NCI-H146 treated with DMSO at 0.1 percent for 48 hours (cell line): ENCODE measurements around the gene ARHGAP45.
A peak's percentile ranks its signal among the peaks of the same experiment; 100 is the strongest.

ENCODE experiments used
- DNase-seq: peaks from one replicate; lab custom pipeline; 2025; ENCODE audit not compliant: unreplicated experiment; lab: John Stamatoyannopoulos, UW

ARHGAP45 gene

DNA sequence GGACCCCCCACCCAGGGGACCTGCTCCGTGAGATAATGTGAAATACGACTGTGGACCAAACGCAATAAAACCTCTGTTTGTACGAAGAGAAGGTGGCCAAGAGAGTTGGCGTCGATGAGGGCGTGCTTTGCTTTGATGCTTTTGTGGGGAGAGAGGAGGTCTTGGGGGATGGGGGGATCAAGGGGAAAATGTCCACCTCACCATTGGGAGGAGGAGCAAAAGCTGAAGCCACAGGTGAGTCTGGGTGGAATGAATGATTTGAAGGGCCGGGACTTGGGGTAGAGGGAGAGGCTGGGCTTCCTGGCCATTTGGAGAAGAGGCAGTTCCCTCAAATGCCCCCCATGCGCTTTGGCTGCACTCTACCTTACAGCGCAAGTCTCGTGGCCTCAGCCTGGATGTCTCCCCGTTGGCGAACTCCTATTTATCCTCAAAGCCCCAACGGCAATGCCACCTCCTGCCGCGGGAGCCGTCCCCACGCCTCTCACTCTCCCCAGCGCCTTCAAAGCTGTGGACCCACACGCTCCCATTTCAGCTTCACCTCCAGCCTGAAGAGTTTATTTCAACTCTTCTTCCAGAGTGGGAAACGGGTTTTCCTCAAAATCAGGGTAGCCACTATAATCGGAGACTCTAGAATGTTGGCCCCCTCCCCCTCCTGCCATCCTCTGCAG is 27.9 kb upstream of the ARHGAP45 start:
- DNase-seq = no peak

DNA sequence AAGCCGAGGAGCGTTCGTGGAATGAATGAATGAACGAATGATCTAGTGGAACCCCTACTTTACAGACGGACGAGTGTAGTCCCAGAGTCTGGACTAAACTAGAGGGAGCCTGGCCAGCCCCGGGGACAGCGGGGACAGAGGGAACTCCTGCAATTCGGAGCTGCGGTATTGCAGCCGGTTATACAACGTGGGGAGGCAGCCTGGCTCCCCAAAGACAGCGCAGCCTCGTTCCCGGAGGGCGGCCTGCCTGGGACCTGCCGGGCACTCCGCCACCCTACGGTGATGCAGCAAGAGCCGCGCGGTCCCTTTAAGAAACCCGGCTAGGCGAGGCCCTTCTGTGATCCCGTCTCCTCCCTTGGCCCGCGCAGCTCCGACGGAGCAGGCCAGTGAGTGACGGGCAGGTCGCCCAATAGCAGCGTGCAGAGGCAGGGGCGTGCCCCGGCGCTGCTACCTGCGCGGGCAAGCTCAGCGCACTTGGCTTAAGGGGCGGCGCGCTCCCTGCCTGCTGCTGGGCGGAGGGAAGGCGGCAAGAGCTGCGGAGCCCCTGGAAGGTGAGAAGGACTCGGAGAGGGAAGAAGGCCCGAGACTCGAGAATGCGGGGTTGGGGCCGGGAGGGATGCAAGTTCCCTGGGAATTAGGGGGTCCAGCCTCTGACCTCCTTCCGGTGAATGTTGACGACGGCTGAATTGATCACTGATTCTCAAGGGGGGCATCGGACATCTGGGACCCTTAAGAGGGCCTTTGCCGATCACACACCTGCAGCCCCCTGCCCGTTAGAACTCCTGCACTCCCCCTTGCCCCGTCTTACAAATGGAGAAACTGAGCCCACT is 27.1 kb upstream of the ARHGAP45 start, which contains the start of gene ABCA7:
TSS of gene ABCA7 (plus strand) at position 462 of the 830 bp plus-strand sequence. CDS start 1,255 bp downstream, outside the sequence.
- peak; percentile 80 for DNase-seq

DNA sequence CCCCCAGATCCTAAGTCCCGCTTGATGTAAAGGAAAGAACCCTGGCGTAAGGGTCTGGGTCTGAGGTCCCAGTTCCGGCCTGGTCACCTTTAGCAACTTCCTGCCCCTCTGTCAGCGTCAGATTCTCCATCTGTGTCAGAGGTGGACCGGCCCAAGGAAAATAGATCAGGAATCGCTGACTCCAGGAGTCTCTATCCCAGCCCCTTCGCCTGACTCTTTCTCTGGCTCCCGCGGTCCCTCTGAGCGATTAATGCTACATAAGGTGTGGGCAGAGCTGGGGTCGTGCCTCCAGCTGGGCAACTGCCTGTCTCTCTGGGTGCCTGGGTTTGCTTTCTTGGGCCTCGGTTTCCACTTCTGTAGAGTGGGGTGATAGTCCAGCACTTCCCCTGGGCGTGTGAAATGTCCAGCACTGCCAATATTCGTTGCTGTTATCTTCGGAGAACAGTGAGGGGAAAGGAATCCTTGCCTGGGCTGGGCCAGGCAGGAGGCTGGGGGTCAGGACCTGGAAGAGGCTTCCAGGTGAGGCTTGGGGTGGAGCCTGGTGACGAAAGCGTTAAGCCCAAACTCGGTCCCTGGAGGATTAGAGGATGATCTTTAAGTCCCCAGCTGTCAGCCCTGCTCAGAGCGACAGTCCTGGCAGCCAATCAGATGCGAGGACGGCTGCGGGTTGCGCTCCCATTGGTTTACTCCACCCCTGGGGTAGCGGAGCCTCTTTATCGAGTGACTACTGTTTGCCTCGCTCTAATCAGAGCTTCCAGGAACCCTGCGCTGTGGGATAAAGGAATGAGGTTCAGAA is 26.3 kb upstream of the ARHGAP45 start:
- DNase-seq = peak; percentile 44

DNA sequence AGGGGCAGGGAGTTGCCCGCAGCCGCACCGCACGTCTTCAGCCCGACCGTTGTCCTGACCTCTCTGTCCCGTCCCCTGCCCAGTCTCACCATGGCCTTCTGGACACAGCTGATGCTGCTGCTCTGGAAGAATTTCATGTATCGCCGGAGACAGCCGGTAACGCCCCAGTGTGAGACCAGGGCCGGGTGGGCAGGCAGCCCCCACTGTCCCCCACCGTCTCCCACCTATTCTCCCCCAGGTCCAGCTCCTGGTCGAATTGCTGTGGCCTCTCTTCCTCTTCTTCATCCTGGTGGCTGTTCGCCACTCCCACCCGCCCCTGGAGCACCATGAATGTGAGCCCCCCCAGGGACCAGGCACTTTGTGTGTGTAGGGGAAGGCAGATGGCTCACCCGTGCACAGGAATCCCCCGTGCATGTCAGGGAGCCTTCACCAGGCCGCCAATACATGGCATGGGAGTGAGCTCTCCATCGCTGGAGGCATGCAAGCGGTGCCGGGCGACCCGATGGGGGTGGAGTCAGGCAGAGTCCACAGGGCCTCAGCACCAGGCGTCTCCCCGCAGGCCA is 25.6 kb upstream of the ARHGAP45 start:
- no peak for DNase-seq

DNA sequence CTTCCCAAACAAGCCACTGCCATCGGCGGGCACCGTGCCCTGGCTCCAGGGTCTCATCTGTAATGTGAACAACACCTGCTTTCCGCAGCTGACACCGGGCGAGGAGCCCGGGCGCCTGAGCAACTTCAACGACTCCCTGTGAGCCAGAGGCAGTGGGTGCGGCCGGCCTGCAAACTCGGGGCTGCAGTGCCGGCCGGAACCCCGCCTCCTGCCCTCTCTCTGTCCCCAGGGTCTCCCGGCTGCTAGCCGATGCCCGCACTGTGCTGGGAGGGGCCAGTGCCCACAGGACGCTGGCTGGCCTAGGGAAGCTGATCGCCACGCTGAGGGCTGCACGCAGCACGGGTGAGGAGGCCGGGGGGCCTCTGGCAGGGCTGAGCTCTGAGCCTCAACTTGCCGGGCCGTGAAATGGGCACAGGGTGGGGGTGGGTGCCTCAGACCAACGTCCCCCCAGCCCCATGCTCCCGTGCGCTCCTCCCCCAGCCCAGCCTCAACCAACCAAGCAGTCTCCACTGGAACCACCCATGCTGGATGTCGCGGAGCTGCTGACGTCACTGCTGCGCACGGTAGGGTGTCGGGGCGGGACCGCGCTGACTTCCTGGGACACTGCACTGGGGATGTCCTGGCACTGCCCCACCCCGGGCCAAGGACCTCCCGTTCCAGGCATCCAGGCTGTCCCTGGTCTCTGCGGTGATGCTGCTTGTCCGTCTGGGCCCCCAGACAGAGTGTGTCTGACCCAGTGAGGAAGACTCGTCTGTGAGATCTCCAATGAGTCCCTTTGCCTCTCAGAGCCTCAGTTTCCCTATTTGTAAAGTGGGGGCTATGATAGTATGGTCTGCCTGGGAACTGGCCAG is 24.9 kb upstream of the ARHGAP45 start:
- DNase-seq = no peak

DNA sequence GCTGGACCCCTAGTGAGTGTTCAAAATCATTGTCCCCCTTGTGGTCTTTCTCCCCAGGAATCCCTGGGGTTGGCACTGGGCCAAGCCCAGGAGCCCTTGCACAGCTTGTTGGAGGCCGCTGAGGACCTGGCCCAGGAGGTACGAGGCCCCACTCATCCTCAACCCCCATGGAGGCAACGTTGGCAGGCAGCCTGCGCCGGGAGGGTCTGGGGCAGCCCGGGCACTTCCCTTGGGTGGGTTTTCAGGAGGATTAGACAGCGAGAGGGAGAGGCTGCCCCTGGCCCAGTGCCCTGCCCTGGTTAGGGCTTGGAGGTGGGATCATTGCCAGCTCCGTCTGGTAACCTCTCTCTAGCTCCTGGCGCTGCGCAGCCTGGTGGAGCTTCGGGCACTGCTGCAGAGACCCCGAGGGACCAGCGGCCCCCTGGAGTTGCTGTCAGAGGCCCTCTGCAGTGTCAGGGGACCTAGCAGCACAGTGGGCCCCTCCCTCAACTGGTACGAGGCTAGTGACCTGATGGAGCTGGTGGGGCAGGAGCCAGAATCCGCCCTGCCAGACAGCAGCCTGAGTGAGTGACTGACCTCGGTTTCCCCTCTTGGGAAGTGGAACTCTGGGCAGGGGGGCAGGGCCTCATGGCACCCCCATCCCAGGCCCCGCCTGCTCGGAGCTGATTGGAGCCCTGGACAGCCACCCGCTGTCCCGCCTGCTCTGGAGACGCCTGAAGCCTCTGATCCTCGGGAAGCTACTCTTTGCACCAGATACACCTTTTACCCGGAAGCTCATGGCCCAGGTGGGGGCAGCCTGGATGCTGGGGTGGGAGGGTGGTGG is 24.1 kb upstream of the ARHGAP45 start:
- no peak for DNase-seq

DNA sequence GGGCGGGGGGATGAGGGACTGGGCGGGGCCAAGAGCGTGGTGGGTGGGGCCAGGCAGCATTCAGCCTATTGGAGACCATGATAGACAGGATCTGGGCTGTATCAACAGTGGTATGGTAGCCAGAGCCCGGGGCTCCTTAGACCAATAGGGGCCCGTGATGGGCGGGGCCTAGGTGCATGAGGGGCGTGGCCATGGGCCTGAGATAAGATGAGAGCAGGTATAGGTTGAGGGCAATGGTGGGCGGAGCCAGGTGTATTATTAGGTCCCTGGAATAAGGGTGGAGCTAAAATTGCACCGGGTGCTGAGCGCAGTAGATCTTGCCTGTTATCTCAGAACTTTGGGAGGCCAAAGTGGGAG is 21.7 kb upstream of the ARHGAP45 start:
- no peak for DNase-seq

DNA sequence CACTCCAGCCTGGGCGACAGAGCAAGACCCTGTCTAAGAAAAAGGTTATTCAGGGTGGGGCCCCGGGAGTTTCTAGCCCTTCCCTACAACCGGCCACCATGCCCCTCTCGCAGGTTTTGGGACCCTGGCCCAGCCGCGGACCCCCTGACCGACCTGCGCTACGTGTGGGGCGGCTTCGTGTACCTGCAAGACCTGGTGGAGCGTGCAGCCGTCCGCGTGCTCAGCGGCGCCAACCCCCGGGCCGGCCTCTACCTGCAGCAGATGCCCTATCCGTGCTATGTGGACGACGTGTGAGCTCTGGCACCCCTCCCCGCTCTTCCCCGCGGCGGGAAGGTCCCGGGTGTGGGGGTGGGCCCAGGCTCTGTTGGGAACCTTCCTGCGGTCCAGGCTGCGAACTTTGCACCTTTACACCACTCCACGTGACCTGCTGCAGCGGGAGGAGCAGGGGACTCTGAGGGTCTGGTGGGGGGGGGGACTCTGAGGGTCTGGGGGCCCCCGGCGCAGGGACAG is 20.8 kb upstream of the ARHGAP45 start:
- no peak for DNase-seq

DNA sequence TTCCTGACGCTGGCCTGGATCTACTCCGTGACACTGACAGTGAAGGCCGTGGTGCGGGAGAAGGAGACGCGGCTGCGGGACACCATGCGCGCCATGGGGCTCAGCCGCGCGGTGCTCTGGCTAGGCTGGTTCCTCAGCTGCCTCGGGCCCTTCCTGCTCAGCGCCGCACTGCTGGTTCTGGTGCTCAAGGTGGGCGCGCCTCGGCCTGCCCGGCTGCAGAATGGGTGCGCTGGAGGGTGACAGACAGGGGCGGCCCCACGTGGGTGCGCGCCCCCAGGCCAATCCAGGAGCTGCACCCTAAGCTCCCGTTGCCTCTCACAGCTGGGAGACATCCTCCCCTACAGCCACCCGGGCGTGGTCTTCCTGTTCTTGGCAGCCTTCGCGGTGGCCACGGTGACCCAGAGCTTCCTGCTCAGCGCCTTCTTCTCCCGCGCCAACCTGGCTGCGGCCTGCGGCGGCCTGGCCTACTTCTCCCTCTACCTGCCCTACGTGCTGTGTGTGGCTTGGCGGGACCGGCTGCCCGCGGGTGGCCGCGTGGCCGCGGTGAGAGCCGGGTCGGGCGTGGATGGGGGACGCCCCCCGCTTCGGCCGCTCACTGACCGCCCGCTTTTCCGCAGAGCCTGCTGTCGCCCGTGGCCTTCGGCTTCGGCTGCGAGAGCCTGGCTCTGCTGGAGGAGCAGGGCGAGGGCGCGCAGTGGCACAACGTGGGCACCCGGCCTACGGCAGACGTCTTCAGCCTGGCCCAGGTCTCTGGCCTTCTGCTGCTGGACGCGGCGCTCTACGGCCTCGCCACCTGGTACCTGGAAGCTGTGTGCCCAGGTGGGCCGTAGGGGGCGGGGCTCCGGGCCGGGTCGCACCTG is 19.9 kb upstream of the ARHGAP45 start:
- DNase-seq = no peak

DNA sequence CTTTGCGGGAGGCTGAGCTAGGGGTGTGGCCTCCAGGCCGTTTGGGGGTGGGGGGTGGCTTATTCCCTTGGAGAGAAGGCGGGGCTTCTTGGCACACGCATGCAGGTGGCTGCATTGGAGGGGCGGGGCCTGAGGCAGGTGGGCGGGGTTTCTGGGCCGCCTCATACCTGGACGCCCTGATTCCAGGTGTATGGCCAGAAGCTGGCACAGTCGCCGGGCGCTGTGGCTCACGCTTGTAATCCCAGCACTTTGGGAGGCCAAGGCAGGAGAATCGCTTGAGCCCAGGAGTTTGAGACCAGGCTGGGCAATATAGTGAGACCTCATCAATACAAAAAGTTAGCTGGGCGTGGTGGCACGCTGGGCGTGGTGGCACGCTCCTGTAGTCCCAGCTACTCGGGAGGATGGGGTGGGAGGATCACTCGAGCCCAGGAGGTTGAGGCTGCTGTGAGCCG is 19.2 kb upstream of the ARHGAP45 start:
- no peak for DNase-seq

DNA sequence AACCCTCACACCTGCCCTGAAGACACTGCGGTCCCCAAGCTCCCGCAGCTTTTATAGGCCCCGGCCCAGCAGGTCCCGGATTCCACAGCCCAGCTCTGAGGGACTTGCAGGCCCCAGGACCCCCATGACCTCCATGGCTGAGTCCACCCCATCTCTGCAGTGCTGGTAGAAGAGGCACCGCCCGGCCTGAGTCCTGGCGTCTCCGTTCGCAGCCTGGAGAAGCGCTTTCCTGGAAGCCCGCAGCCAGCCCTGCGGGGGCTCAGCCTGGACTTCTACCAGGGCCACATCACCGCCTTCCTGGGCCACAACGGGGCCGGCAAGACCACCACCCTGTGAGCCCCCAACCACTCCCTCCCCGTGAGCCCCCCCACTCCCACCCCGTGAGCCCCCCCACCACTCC is 17.9 kb upstream of the ARHGAP45 start:
- DNase-seq = no peak

DNA sequence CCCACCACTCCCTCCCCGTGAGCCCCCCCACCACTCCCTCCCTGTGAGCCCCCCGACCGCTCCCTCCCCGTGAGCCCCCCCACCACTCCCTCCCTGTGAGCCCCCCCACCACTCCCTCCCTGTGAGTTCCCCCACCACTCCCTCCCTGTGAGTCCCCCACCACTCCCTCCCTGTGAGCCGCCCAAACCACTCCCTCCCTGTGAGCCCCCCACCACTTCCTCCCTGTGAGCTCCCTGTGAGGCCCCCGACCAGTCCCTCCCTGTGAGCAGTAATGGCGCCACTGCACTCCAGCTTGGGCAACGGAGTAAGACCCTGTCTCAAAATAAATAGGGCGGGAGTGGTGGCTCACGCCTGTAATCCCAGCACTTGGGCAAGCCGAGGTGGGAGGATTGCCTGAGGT is 17.2 kb upstream of the ARHGAP45 start:
- DNase-seq = no peak

DNA sequence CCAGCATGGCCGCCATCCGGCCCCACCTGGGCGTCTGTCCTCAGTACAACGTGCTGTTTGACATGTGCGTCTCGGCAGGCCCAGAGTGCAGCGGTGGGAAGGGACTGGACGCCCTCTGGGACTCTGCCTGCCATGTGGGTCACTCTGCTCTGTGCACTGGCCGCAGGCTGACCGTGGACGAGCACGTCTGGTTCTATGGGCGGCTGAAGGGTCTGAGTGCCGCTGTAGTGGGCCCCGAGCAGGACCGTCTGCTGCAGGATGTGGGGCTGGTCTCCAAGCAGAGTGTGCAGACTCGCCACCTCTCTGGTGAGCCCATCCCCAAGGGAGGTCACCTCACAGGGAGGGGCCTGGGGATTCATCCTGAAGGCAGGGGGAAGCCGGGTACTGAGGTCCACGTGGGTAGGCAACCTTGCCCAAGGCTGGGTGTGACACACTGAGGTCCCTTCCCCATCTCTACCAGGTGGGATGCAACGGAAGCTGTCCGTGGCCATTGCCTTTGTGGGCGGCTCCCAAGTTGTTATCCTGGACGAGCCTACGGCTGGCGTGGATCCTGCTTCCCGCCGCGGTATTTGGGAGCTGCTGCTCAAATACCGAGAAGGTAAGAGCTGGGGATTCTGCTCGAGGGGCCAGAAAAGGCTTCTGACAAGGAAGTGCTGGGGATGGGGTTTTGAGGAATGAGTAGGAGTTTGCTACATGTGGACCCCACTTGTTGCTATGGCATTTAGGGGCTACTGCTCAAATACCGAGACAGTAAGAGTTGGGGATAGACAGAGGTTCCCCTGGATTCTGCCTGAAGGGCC is 15.8 kb upstream of the ARHGAP45 start:
- no peak for DNase-seq

DNA sequence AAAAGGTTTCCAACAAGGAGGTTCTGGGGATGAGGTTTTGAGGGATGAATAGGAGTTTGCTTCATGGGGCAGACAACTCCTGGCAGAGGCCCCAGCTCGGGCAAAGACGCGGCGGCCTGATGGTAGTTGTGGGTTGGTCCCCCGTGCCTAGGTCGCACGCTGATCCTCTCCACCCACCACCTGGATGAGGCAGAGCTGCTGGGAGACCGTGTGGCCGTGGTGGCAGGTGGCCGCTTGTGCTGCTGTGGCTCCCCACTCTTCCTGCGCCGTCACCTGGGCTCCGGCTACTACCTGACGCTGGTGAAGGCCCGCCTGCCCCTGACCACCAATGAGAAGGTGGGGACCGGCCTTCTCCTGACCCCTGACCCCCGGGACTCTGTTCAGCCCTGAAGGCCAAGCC is 15.2 kb upstream of the ARHGAP45 start:
- DNase-seq = no peak

DNA sequence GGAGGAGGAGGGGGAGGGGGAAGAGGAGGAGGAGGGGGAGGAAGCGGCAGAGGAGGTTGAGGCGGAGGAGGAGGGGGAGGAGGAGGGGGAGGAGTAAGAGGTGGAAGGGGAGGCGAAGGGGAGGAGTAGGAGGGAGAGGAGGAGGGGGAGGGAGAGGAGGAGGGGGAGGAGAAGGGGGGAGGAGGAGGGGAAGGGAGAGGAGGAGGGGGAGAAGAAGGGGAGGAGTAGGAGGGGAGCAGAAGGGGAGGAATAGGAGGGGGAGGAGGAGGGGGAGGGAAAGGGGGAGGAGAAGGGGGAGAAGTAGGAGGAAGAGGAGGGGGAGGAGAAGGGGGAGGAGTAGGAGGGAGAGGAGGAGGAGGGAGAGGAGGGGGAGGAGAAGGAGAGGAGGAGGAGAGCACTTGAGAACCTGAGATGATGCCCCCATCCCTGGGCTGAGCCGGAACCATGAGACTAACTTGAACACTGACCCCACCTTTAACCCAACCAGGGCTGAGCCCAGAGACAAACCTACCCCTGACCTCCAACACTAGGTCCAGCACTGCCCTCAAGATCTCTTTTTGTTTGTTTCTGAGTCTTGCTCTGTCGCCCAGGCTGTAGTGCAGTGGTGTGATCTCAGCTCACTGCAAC is 14.5 kb upstream of the ARHGAP45 start:
- DNase-seq = no peak

DNA sequence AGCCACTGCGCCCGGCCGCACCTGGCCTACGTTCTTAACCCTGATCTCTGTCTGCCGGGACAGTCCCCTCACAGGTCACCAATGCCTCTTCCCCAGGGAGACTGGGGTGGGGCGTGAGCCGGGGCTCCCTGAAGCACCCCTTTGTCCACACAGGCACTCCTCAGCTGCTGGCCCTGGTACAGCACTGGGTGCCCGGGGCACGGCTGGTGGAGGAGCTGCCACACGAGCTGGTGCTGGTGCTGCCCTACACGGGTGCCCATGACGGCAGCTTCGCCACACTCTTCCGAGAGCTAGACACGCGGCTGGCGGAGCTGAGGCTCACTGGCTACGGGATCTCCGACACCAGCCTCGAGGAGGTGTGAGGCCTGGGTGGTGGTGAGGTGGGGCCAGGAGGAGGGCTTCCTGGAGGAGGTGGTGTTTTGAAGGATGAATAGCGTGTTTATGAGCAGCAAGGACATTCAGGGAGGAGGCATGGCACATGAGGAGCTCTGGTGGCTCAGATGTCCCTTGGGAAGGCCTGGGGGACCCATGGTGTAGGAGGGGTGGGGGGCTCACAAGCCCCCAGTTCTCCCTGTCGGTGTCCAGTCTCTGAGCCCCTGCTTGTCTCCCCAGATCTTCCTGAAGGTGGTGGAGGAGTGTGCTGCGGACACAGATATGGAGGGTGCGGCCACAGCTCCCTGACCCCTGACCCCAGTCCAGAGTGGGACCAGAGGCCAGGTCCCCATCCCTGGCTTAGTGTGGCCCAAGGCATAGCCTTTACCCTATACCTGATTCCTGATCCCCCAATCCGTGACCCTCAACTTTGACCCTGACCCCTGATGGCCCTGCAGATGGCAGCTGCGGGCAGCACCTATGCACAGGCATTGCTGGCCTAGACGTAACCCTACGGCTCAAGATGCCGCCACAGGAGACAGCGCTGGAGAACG is 13.5 kb upstream of the ARHGAP45 start:
- no peak for DNase-seq
